GM18502 (cell line): ENCODE measurements around the gene NHLH2.

Experiments
- ATAC-seq: cut with Tn5 transposase; IDR thresholded peaks from one replicate; pipeline ENCODE4 v1.9.1; 2021; ENCODE audit warnings: mild to moderate bottlenecking; ENCODE audit not compliant: unreplicated experiment, poor library complexity

The NHLH2 gene

GRCh38 chr1:115839029-115839678 lies 1.8 kb downstream of the NHLH2 start:
- ATAC-seq = no peak

GRCh38 chr1:115838431-115839028 lies 2.4 kb downstream of the NHLH2 start:
- ATAC-seq = no peak

GRCh38 chr1:115837740-115838421 lies 3.0 kb downstream of the NHLH2 start:
- no peak for ATAC-seq

- no peak for ATAC-seq
These were observed 3.6 kb downstream of the NHLH2 start for GRCh38 chr1:115837341-115837739.

- ATAC-seq = no peak
These were observed 7.1 kb downstream of the NHLH2 start for GRCh38 chr1:115833856-115834255.

GRCh38 chr1:115832651-115833050 lies 8.3 kb downstream of the NHLH2 start:
- ATAC-seq = no peak

- no peak for ATAC-seq
These were observed 10.0 kb downstream of the NHLH2 start for GRCh38 chr1:115830963-115831362.

- no peak for ATAC-seq
These were observed 11.0 kb downstream of the NHLH2 start for GRCh38 chr1:115829947-115830346.

- no peak for ATAC-seq
These were observed 11.8 kb downstream of the NHLH2 start for GRCh38 chr1:115829023-115829674.

GRCh38 chr1:115828101-115829022 lies 12.6 kb downstream of the NHLH2 start:
- no peak for ATAC-seq

- ATAC-seq = no peak
These were observed 13.4 kb downstream of the NHLH2 start for GRCh38 chr1:115827452-115828044.

- ATAC-seq = no peak
These were observed 14.3 kb downstream of the NHLH2 start for GRCh38 chr1:115826628-115827027.

GRCh38 chr1:115822117-115822516 lies 18.8 kb downstream of the NHLH2 start:
- no peak for ATAC-seq

GRCh38 chr1:115815694-115816093 lies 25.2 kb downstream of the NHLH2 start:
- ATAC-seq = no peak

- ATAC-seq = no peak
These were observed 26.1 kb downstream of the NHLH2 start for GRCh38 chr1:115814685-115815398.

GRCh38 chr1:115813727-115814126 lies 27.2 kb downstream of the NHLH2 start:
- no peak for ATAC-seq

- no peak for ATAC-seq
These were observed 29.6 kb downstream of the NHLH2 start for GRCh38 chr1:115811140-115811828.

- ATAC-seq = no peak
These were observed 30.3 kb downstream of the NHLH2 start for GRCh38 chr1:115810609-115811008.

GRCh38 chr1:115809847-115810246 lies 31.1 kb downstream of the NHLH2 start:
- no peak for ATAC-seq
